HCT116 (cell line): ENCODE results near the gene GPHN. TPM values are rescaled to one million over a fixed set of nuclear protein-coding genes. Genes with fewer than 3 reads are reported as not detected.

Experiments used
- ATAC-seq: fragments of 200-7000 bp; cut with Tn5 transposase; 2 replicates; pipeline ENCODE4 v1.9.1; 2020; ENCODE audit warnings: mild to moderate bottlenecking, moderate library complexity
- BruUV-seq: library from RNA; stranded (reverse); fragments of 400-500 nt; replicated peaks from 2 replicates; lab custom pipeline; 2021; lab: Mats Ljungman, UMichigan
- CTCF ChIA-PET: fragments of 300-600 bp; sonication (Branson Sonifier 250); formaldehyde crosslinking; loops from one replicate; lab custom pipeline; 2021; ENCODE audit warnings: antibody characterized with exemption; lab: Charles Lee
- POLR2A ChIA-PET: fragments of 300-600, 350-600 bp; sonication (Branson Sonifier 250); formaldehyde crosslinking; loops from one replicate; lab custom pipeline; 2021; ENCODE audit warnings: antibody characterized with exemption; lab: Charles Lee
- RAD21 ChIA-PET, 2 experiments: fragments of 300-600 bp; sonication (Branson Sonifier 250); formaldehyde crosslinking; loops; one replicate each; lab custom pipeline; 2023; ENCODE audit warnings: low total read pairs in 2 of 2; ENCODE audit not compliant: uncharacterized antibody in 2 of 2, unreplicated experiment in 2 of 2, low non-redundant PET in 1 of 2; lab: Charles Lee
- DNase-seq: peaks from one replicate; pipeline ENCODE4 v3.0.0-alpha.2; 2010; ENCODE audit warnings: low read depth, low spot score
- H2AFZ ChIP-seq: fragments of 200-600 bp; shearing (Covaris generic), sonication (generic); 2 replicates; pipeline ENCODE4 v1.6.1; 2017; ENCODE audit warnings: low read depth, mixed run types, mixed read lengths, antibody characterized with exemption, low read length; ENCODE audit not compliant: poor library complexity, severe bottlenecking
- H3K27ac ChIP-seq: 2 replicates; pipeline ENCODE4 v1.5.1; 2012; ENCODE audit warnings: low read depth, low read length
- H3K27me3 ChIP-seq: fragments of 200-600 bp; sonication (generic); 2 replicates; pipeline ENCODE4 v1.6.1; 2016; ENCODE audit warnings: mixed run types, low read length, mixed read lengths; ENCODE audit not compliant: insufficient read depth
- H3K36me3 ChIP-seq, 2 experiments: fragments of 200-500 bp in 1 of 2; fragments of 200-600 bp in 1 of 2; sonication (Bioruptor generic) in 1 of 2; sonication (generic) in 1 of 2; 2 replicates each; pipeline versions ENCODE4 v1.5.1 to v1.6.1; 2014 to 2016; ENCODE audit warnings: low read length in 2 of 2, inconsistent platforms in 1 of 2, mixed read lengths in 1 of 2, mixed run types in 1 of 2; ENCODE audit not compliant: insufficient read depth in 2 of 2, control insufficient read depth in 1 of 2
- H3K4me1 ChIP-seq, 2 experiments: fragments of 200-600 bp in 1 of 2; sonication (generic) in 1 of 2; 2 replicates each; pipeline versions ENCODE4 v1.5.1 to v1.6.1; 2012 to 2017; ENCODE audit warnings: low read length in 2 of 2, inconsistent platforms in 1 of 2, mild to moderate bottlenecking in 1 of 2, mixed read lengths in 1 of 2, mixed run types in 1 of 2, moderate library complexity in 1 of 2; ENCODE audit not compliant: insufficient read depth in 2 of 2, control insufficient read depth in 1 of 2
- H3K4me2 ChIP-seq: fragments of 200-600 bp; sonication (generic); 2 replicates; pipeline ENCODE4 v1.6.1; 2017; ENCODE audit warnings: mixed run types, low read length, mixed read lengths
- H3K4me3 ChIP-seq, 2 experiments: fragments of 200-600 bp in 1 of 2; sonication (generic) in 1 of 2; replicated peaks in 1 of 2; 2 replicates each; pipeline ENCODE4 v1.5.1; 2011 to 2016; ENCODE audit warnings: low read length in 2 of 2, control low read depth in 1 of 2, low read depth in 1 of 2, mild to moderate bottlenecking in 1 of 2, mixed read lengths in 1 of 2, mixed run types in 1 of 2
- H3K79me2 ChIP-seq: fragments of 200-600 bp; sonication (generic); 2 replicates; pipeline ENCODE4 v1.6.1; 2017; ENCODE audit warnings: mild to moderate bottlenecking, mixed run types, low read length, moderate library complexity, mixed read lengths; ENCODE audit not compliant: insufficient read depth
- H3K9ac ChIP-seq: fragments of 200-600 bp; sonication (generic); 2 replicates; pipeline ENCODE4 v1.6.1; 2016; ENCODE audit warnings: low read length, mixed read lengths
- H3K9me2 ChIP-seq: fragments of 200-600 bp; sonication (generic), shearing (Covaris generic); 2 replicates; pipeline ENCODE4 v1.6.1; 2017; ENCODE audit warnings: mixed run types, mild to moderate bottlenecking, moderate library complexity; ENCODE audit not compliant: insufficient read depth
- H3K9me3 ChIP-seq, 2 experiments: fragments of 200-500 bp in 1 of 2; fragments of 200-600 bp in 1 of 2; sonication (Bioruptor generic) in 1 of 2; sonication (generic) in 1 of 2; 2 replicates each; pipeline ENCODE4 v1.6.1; 2014 to 2017; ENCODE audit warnings: low read length in 2 of 2, mixed read lengths in 2 of 2, inconsistent platforms in 1 of 2, low read depth in 1 of 2, mild to moderate bottlenecking in 1 of 2, mixed run types in 1 of 2, moderate library complexity in 1 of 2; ENCODE audit not compliant: control insufficient read depth in 1 of 2, insufficient read depth in 1 of 2
- H4K20me1 ChIP-seq: fragments of 200-600 bp; sonication (generic), shearing (Covaris generic); 2 replicates; pipeline ENCODE4 v1.6.1; 2017; ENCODE audit warnings: mixed run types, mild to moderate bottlenecking, moderate library complexity; ENCODE audit not compliant: insufficient read depth
- CBX3 ChIP-seq: IDR thresholded peaks from 2 replicates; pipeline ENCODE4 v1.6.1; 2012; ENCODE audit warnings: low read depth
- EZH2 ChIP-seq: fragments of 200-600 bp; sonication (generic); IDR thresholded peaks from 2 replicates; pipeline ENCODE4 v1.6.1; 2017; ENCODE audit warnings: antibody characterized with exemption, mixed run types
- EZH2phosphoT487 ChIP-seq: fragments of 200-600 bp; IDR thresholded peaks from 2 replicates; pipeline ENCODE4 v1.6.1; 2018; ENCODE audit warnings: antibody characterized with exemption, borderline replicate concordance
- FOSL1 ChIP-seq: IDR thresholded peaks from 2 replicates; pipeline ENCODE4 v1.6.1; 2012; ENCODE audit warnings: low read depth
- JUND ChIP-seq: IDR thresholded peaks from 2 replicates; pipeline ENCODE4 v1.6.1; 2012
- SIN3A ChIP-seq: IDR thresholded peaks from 2 replicates; pipeline ENCODE4 v1.6.1; 2012; ENCODE audit warnings: low read depth
- SP1 ChIP-seq: IDR thresholded peaks from 2 replicates; pipeline ENCODE4 v1.6.1; 2012; ENCODE audit warnings: low read depth
- YY1 ChIP-seq: IDR thresholded peaks from 2 replicates; pipeline ENCODE4 v1.6.1; 2011; ENCODE audit warnings: low read length, low read depth, moderate library complexity, mild to moderate bottlenecking; ENCODE audit not compliant: insufficient replicate concordance; ENCODE audit errors: extremely low read depth
- ZNF274 ChIP-seq: fragments of 200-500 bp; sonication (Bioruptor generic); IDR thresholded peaks from 2 replicates; pipeline ENCODE4 v1.6.1; 2014; ENCODE audit warnings: mild to moderate bottlenecking, low read depth, low read length, inconsistent platforms
- intact Hi-C: fragments of 100-400 bp; cut with micrococcal nuclease; formaldehyde crosslinking; loops from 2 replicates; pipeline ENCODE4 v1.10.0; 2022
- total RNA-seq: library from RNA; stranded (reverse); gene quantifications from one replicate; pipeline ENCODE4 v1.2.1, GENCODE V29; 2021; ENCODE audit not compliant: unreplicated experiment
- TF ChIP-seq, protein P1 (sequence below): IDR thresholded peaks from 2 replicates; pipeline ENCODE4 v1.6.1; 2012
- TF ChIP-seq, protein P2 (sequence below): IDR thresholded peaks from 2 replicates; pipeline ENCODE4 v1.6.1; 2012

The GPHN gene
- total RNA-seq, 1 experiment from 2014 or later, result 43.8 TPM

DNA sequence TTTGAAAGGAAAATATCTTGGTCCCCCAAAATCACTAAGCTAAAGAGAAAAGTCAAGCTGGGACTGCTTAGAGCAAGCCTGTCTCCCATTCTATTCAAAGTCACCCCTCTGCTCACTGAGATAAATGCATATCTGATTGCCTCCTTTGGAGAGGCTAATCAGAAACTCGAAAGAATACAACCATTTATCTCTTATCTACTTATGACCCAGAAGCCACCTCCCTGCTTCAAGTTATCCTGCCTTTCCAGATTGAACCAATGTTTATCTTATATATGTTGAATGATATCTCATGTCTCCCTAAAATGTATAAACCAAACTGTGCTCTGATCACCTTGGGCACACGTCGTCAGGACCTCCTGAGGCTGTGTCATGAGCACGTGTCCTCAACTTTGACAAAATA is 36.4 kb upstream of the GPHN start:
- H3K9me3 ChIP-seq, result no peaks in the 10 kb centered on the region; a peak in 1 of 4 replicates
- no peaks in the 10 kb centered on the region for H3K9me2 ChIP-seq
- H3K79me2 ChIP-seq, result no peaks in the 10 kb centered on the region
- ChIA-PET POLR2A (no interaction called here), RAD21 (no interaction called here), CTCF (no interaction called here)
- no peaks in the 10 kb centered on the region for H3K27me3 ChIP-seq
- no peak overlapping the region for H3K4me2 ChIP-seq
- no peaks in the 10 kb centered on the region for H4K20me1 ChIP-seq
- ATAC-seq, result no peak
- no peak overlapping the region for H3K27ac ChIP-seq
- no peak overlapping the region for H3K9ac ChIP-seq
- intact Hi-C loops, result no loop called here
- TF ChIP-seq FOSL1 (no peak), EZH2 (no peak), SP1 (no peak), CBX3 (no peak)
- H3K4me1 ChIP-seq, result no peaks in the 10 kb centered on the region
- H3K4me3 ChIP-seq, result no peak overlapping the region
- no peak for DNase-seq
- no peak overlapping the region for H2AFZ ChIP-seq
- H3K36me3 ChIP-seq, result no peaks in the 10 kb centered on the region
- BruUV-seq, result no TSS peak

DNA sequence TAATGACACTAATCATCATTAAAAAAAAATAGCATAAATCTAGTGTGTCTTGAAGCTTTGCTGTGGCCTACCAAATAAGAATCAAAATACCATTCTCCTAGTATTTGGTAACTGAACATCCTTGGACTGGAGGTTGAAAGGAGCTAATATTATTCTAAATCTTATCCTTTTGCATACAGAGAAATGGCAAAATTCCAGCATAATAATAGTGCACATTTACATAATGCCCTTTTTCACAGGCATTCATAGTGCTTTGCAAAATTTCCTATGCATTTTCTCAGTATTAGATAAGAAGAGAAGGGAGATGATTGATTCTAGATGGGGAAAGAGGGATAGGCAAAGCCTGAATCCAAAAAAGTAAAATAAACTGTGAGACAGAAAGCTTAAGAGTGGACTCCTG is 35.7 kb upstream of the GPHN start:
- Histone ChIP-seq H3K9me2 (no peaks in the 10 kb centered on the region), H3K4me3 (no peak overlapping the region), H4K20me1 (no peaks in the 10 kb centered on the region), H3K9ac (no peak overlapping the region), H3K27me3 (no peaks in the 10 kb centered on the region), H3K4me1 (no peaks in the 10 kb centered on the region), H3K9me3 (no peaks in the 10 kb centered on the region; a peak in 1 of 4 replicates), H2AFZ (no peak overlapping the region), H3K79me2 (no peaks in the 10 kb centered on the region), H3K4me2 (no peak overlapping the region), H3K27ac (no peak overlapping the region), H3K36me3 (no peaks in the 10 kb centered on the region)
- intact Hi-C loops, result no loop called here
- no TSS peak for BruUV-seq
- CTCF ChIA-PET, result interaction anchor here (0.7 kb wide), 1 partner anchor 131 kb away, joined by 3 read pairs; no protein-coding TSS in a partner anchor
- POLR2A ChIA-PET, result no interaction called here
- ATAC-seq (no peak), DNase-seq (no peak)
- TF ChIP-seq, protein P1, sequence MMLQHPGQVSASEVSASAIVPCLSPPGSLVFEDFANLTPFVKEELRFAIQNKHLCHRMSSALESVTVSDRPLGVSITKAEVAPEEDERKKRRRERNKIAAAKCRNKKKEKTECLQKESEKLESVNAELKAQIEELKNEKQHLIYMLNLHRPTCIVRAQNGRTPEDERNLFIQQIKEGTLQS, result no peak
- TF ChIP-seq SIN3A (no peak), ZNF274 (no peak), JUND (no peak), CBX3 (no peak), YY1 (no peak), SP1 (no peak), EZH2phosphoT487 (no peak)
- TF ChIP-seq, protein P2, sequence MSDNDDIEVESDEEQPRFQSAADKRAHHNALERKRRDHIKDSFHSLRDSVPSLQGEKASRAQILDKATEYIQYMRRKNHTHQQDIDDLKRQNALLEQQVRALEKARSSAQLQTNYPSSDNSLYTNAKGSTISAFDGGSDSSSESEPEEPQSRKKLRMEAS, result no peak
- RAD21 ChIA-PET, result no interaction called here
